Urinary bladder (tissue), 4 donors: ENCODE data around the gene PSMB5. TPM values are rescaled to one million over a fixed set of nuclear protein-coding genes. Genes with fewer than 3 reads are reported as not detected.
A peak's percentile ranks its signal among the peaks of the same experiment; 100 is the strongest.

ENCODE experiments used
- DNase-seq: peaks from one replicate; pipeline ENCODE4 v3.0.0-alpha.2; 2015; ENCODE audit errors: extremely low spot score
- H3K27ac ChIP-seq: one replicate; pipeline ENCODE4 v1.5.1; 2013; ENCODE audit warnings: low read depth, mild to moderate bottlenecking, moderate library complexity
- H3K36me3 ChIP-seq: one replicate; pipeline ENCODE4 v1.6.1; 2013; ENCODE audit warnings: mild to moderate bottlenecking, moderate library complexity; ENCODE audit not compliant: insufficient read depth
- H3K4me1 ChIP-seq: one replicate; pipeline ENCODE4 v1.6.1; 2013; ENCODE audit warnings: mild to moderate bottlenecking, moderate library complexity; ENCODE audit not compliant: insufficient read depth
- H3K4me3 ChIP-seq: one replicate; pipeline ENCODE4 v1.5.1; 2013; ENCODE audit warnings: low read depth, low read length
- WGBS: extraction: QIAGEN DNeasy Blood & Tissue Kit; methylation state at CpG from one replicate; pipeline ENCODE4 v1.1.7; 2013; 5-methylcytosine and 5-hydroxymethylcytosine counted together
- polyA plus RNA-seq: library from polyadenylated mRNA; stranded (reverse); fragments of 200-250 nt; gene quantifications from one replicate; pipeline ENCODE4 v1.2.3, GENCODE V29; 2013
- total RNA-seq: library from RNA; depleted of rRNA; stranded (reverse); fragments of >200 nt; gene quantifications from one replicate; pipeline ENCODE4 v1.2.3, GENCODE V29; 2014
- donor health status: healthy with polysubstance abuse.
- donor health status: healthy.

Gene PSMB5
- 70.3 TPM for total RNA-seq
- polyA plus RNA-seq = 135 TPM

- Histone ChIP-seq H3K36me3 (peaks cover 4% of the 10 kb centered on the region), H3K4me1 (no peaks in the 10 kb centered on the region), H3K4me3 (peak within 1 kb of the TSS; percentile 83), H3K27ac (peak within 1 kb of the TSS; percentile 93)
- WGBS = under 1% methylated on average over 36 of the region's 36 CpGs
- peak; percentile 96 for DNase-seq
These were observed at the start of gene PSMB5 for GRCh38 chr14:23034498-23035302. Gene PSMB5, minus strand, starts transcription at chr14:23034900. Its CDS starts 19 bp downstream, at chr14:23034881.

GRCh38 chr14:23080474-23080873 lies 45.8 kb upstream of the PSMB5 start:
- Histone ChIP-seq H3K36me3 (peaks cover 15% of the 10 kb centered on the region), H3K4me1 (no peaks in the 10 kb centered on the region), H3K27ac (no peak overlapping the region), H3K4me3 (no peak overlapping the region)
- WGBS = 75% methylated on average over 1 of the region's 1 CpG
- no peak for DNase-seq

- Histone ChIP-seq H3K4me3 (no peak overlapping the region), H3K4me1 (no peaks in the 10 kb centered on the region), H3K36me3 (peaks cover 11% of the 10 kb centered on the region), H3K27ac (peak overlapping the region; percentile 18)
- 82% methylated on average over 2 of the region's 2 CpGs for WGBS
- no peak for DNase-seq
These were observed 45.0 kb upstream of the PSMB5 start for GRCh38 chr14:23079716-23080115.

- no peak overlapping the region for H3K4me3 ChIP-seq
- no peaks in the 10 kb centered on the region for H3K4me1 ChIP-seq
- no peak overlapping the region for H3K27ac ChIP-seq
- WGBS = 18% methylated on average over 2 of the region's 2 CpGs
- no peak for DNase-seq
- peaks cover 11% of the 10 kb centered on the region for H3K36me3 ChIP-seq
These were observed 44.0 kb upstream of the PSMB5 start for GRCh38 chr14:23078692-23079116.

GRCh38 chr14:23077962-23078361 lies 43.3 kb upstream of the PSMB5 start:
- 89% methylated on average over 5 of the region's 5 CpGs for WGBS
- Histone ChIP-seq H3K27ac (no peak overlapping the region), H3K4me1 (no peaks in the 10 kb centered on the region), H3K36me3 (peaks cover 11% of the 10 kb centered on the region), H3K4me3 (no peak overlapping the region)
- DNase-seq = no peak

GRCh38 chr14:23076785-23077408 lies 42.2 kb upstream of the PSMB5 start:
- H3K27ac ChIP-seq = no peak overlapping the region
- H3K4me3 ChIP-seq = no peak overlapping the region
- no peak for DNase-seq
- peaks cover 11% of the 10 kb centered on the region for H3K36me3 ChIP-seq
- H3K4me1 ChIP-seq = no peaks in the 10 kb centered on the region
- 67% methylated on average over 5 of the region's 5 CpGs for WGBS

GRCh38 chr14:23074906-23075305 lies 40.2 kb upstream of the PSMB5 start:
- H3K36me3 ChIP-seq = peaks cover 8% of the 10 kb centered on the region
- WGBS = 93% methylated on average over 1 of the region's 1 CpG
- no peak overlapping the region for H3K27ac ChIP-seq
- DNase-seq = no peak
- no peaks in the 10 kb centered on the region for H3K4me1 ChIP-seq
- no peak overlapping the region for H3K4me3 ChIP-seq

- Histone ChIP-seq H3K27ac (peak overlapping the region; percentile 76), H3K36me3 (peaks cover 6% of the 10 kb centered on the region), H3K4me1 (no peaks in the 10 kb centered on the region), H3K4me3 (peak overlapping the region; percentile 52)
- no peak for DNase-seq
- WGBS = 34% methylated on average over 5 of the region's 5 CpGs
These were observed 37.3 kb upstream of the PSMB5 start for GRCh38 chr14:23071921-23072539.

GRCh38 chr14:23071244-23071920 lies 36.7 kb upstream of the PSMB5 start:
- no peaks in the 10 kb centered on the region for H3K4me1 ChIP-seq
- H3K4me3 ChIP-seq = peak overlapping the region; percentile 52
- H3K27ac ChIP-seq = peak overlapping the region; percentile 82
- peaks cover 5% of the 10 kb centered on the region for H3K36me3 ChIP-seq
- DNase-seq = peak; percentile 87
- WGBS = 1% methylated on average over 14 of the region's 14 CpGs

- H3K4me3 ChIP-seq = peak overlapping the region; percentile 52
- DNase-seq = no peak
- WGBS = 10% methylated on average over 10 of the region's 10 CpGs
- H3K27ac ChIP-seq = no peak overlapping the region
- no peaks in the 10 kb centered on the region for H3K4me1 ChIP-seq
- peaks cover 5% of the 10 kb centered on the region for H3K36me3 ChIP-seq
These were observed 35.8 kb upstream of the PSMB5 start for GRCh38 chr14:23070262-23071129.

GRCh38 chr14:23069413-23069806 lies 34.7 kb upstream of the PSMB5 start:
- Histone ChIP-seq H3K36me3 (peaks cover 5% of the 10 kb centered on the region), H3K4me3 (no peak overlapping the region), H3K4me1 (no peaks in the 10 kb centered on the region), H3K27ac (no peak overlapping the region)
- WGBS = 88% methylated on average over 4 of the region's 4 CpGs
- DNase-seq = no peak

GRCh38 chr14:23068789-23069412 lies 34.2 kb upstream of the PSMB5 start:
- H3K4me3 ChIP-seq = no peak overlapping the region
- H3K4me1 ChIP-seq = no peaks in the 10 kb centered on the region
- DNase-seq = peak; percentile 77
- 26% methylated on average over 8 of the region's 8 CpGs for WGBS
- H3K36me3 ChIP-seq = peaks cover 5% of the 10 kb centered on the region
- H3K27ac ChIP-seq = no peak overlapping the region
